BE2C (cell line): ENCODE results near the gene KCTD13.

Source experiments
- DNase-seq: peaks from one replicate; pipeline ENCODE4 v3.0.0-alpha.2; 2020
- H3K27me3 ChIP-seq: fragments of 250-450 bp; sonication (Bioruptor Pico); 2 replicates; pipeline ENCODE4 v1.5.1; 2020; ENCODE audit warnings: mild to moderate bottlenecking
- H3K36me3 ChIP-seq: fragments of 250-450 bp; sonication (Bioruptor Pico); 2 replicates; pipeline ENCODE4 v1.5.1; 2020; ENCODE audit warnings: mild to moderate bottlenecking
- H3K4me1 ChIP-seq: fragments of 250-450 bp; sonication (Bioruptor Pico); 2 replicates; pipeline ENCODE4 v1.5.1; 2020
- H3K4me3 ChIP-seq: 2 replicates; pipeline ENCODE4 v1.5.1; 2011; ENCODE audit warnings: low read depth, low read length
- H3K9me3 ChIP-seq: fragments of 250-450 bp; sonication (Bioruptor Pico); 2 replicates; pipeline ENCODE4 v1.5.1; 2020
- CTCF ChIP-seq: IDR thresholded peaks from 2 replicates; pipeline ENCODE4 v1.5.1; 2012; ENCODE audit warnings: mild to moderate bottlenecking, low read depth, low read length

The KCTD13 gene

GRCh38 chr16:29862383-29862883 is 63.6 kb downstream of the KCTD13 start:
- H3K4me3 ChIP-seq: peak overlapping the region; percentile 84
- H3K36me3 ChIP-seq: peaks cover 22% of the 10 kb centered on the region
- TF ChIP-seq CTCF: no peak
- no peaks in the 10 kb centered on the region for H3K9me3 ChIP-seq
- DNase-seq: no peak
- H3K27me3 ChIP-seq: no peaks in the 10 kb centered on the region
- peaks cover 2% of the 10 kb centered on the region; the same call in 1 of the 2 replicates for H3K4me1 ChIP-seq

- Histone ChIP-seq H3K9me3 (no peaks in the 10 kb centered on the region), H3K36me3 (peaks cover 22% of the 10 kb centered on the region), H3K4me1 (peaks cover 10% of the 10 kb centered on the region; the same call in 1 of the 2 replicates), H3K27me3 (no peaks in the 10 kb centered on the region), H3K4me3 (no peak overlapping the region)
- DNase-seq: peak; percentile 67
- TF ChIP-seq CTCF: no peak
Measured at GRCh38 chr16:29860218-29860617, 65.8 kb downstream of the KCTD13 start.

- Histone ChIP-seq H3K4me1 (peaks cover 10% of the 10 kb centered on the region; the same call in 1 of the 2 replicates), H3K27me3 (no peaks in the 10 kb centered on the region), H3K9me3 (no peaks in the 10 kb centered on the region), H3K36me3 (peaks cover 22% of the 10 kb centered on the region), H3K4me3 (no peak overlapping the region)
- TF ChIP-seq CTCF: no peak
- DNase-seq: no peak
Measured at GRCh38 chr16:29858974-29859373, 67.1 kb downstream of the KCTD13 start.

GRCh38 chr16:29858149-29858849 is 67.7 kb downstream of the KCTD13 start:
- Histone ChIP-seq H3K4me3 (no peak overlapping the region), H3K4me1 (peaks cover 10% of the 10 kb centered on the region; the same call in 1 of the 2 replicates), H3K36me3 (peaks cover 22% of the 10 kb centered on the region), H3K9me3 (no peaks in the 10 kb centered on the region), H3K27me3 (no peaks in the 10 kb centered on the region)
- no peak for DNase-seq
- TF ChIP-seq CTCF: no peak

- Histone ChIP-seq H3K27me3 (no peaks in the 10 kb centered on the region), H3K9me3 (no peaks in the 10 kb centered on the region), H3K4me3 (no peak overlapping the region), H3K36me3 (peaks cover 22% of the 10 kb centered on the region), H3K4me1 (peaks cover 10% of the 10 kb centered on the region; the same call in 1 of the 2 replicates)
- no peak for DNase-seq
- no peak for TF ChIP-seq CTCF
Measured at GRCh38 chr16:29857133-29857760, 68.8 kb downstream of the KCTD13 start.
